ENCODE results near the gene RNF44.

The RNF44 gene

DNA sequence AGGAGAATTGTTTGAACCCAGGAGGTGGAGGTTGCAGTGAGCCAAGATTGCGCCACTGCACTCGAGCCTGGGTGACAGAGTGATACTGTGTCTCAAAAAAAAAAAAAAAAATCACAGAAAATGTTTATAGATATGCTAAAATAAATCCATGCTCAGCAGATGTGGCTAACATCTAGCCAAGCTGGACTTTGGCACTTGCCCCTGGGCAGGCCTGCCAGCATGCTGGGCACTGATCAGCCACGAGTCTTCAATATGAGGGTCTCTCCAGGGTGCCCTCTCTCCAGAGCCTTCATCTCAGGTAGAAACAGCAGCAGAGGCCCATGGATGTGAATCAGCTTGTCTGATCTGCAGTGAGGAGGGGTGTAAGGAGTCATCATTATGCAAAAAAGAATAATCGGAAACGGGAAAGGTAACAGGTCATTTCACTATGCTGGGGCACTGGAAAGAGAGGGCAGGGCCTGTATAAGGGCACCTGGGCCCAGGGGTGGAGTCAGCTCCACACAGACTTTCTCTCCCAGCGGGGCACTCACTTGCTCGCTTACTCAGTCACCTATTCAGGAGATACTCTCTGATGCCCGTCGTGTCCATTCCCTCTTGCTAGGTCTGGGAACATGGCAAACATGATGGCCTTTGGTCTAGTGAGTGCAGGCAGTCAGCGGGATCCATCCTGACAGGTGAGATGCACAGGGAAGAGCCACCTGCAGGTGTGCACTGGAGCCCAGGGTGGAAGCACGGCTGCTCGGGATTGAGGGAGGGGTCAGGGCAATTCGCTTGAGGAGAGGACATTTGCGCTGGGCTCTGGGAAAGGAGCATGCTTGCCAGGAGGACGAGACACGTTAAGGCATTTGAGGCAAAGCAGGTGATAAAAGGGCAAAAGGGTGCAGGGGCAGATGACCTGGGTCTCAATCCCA, 17.1 kb downstream of the RNF44 start:
- no peak overlapping the region for H3K27ac Mint-ChIP-seq
- no peaks in the 10 kb centered on the region for H3K9me3 Mint-ChIP-seq
- H3K4me1 Mint-ChIP-seq, result peaks cover 7% of the 10 kb centered on the region
- H3K27me3 Mint-ChIP-seq (ENCODE audit: low read depth, poor library complexity), result peaks cover 4% of the 10 kb centered on the region
- DNase-seq, result no peak
- H3K36me3 Mint-ChIP-seq (ENCODE audit: low read depth), result peaks cover 2% of the 10 kb centered on the region
- TF ChIP-seq, protein P1, sequence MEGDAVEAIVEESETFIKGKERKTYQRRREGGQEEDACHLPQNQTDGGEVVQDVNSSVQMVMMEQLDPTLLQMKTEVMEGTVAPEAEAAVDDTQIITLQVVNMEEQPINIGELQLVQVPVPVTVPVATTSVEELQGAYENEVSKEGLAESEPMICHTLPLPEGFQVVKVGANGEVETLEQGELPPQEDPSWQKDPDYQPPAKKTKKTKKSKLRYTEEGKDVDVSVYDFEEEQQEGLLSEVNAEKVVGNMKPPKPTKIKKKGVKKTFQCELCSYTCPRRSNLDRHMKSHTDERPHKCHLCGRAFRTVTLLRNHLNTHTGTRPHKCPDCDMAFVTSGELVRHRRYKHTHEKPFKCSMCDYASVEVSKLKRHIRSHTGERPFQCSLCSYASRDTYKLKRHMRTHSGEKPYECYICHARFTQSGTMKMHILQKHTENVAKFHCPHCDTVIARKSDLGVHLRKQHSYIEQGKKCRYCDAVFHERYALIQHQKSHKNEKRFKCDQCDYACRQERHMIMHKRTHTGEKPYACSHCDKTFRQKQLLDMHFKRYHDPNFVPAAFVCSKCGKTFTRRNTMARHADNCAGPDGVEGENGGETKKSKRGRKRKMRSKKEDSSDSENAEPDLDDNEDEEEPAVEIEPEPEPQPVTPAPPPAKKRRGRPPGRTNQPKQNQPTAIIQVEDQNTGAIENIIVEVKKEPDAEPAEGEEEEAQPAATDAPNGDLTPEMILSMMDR (IDR thresholded peaks at IDR 0.05), result no peak
- no peak overlapping the region for H3K4me3 Mint-ChIP-seq

DNA sequence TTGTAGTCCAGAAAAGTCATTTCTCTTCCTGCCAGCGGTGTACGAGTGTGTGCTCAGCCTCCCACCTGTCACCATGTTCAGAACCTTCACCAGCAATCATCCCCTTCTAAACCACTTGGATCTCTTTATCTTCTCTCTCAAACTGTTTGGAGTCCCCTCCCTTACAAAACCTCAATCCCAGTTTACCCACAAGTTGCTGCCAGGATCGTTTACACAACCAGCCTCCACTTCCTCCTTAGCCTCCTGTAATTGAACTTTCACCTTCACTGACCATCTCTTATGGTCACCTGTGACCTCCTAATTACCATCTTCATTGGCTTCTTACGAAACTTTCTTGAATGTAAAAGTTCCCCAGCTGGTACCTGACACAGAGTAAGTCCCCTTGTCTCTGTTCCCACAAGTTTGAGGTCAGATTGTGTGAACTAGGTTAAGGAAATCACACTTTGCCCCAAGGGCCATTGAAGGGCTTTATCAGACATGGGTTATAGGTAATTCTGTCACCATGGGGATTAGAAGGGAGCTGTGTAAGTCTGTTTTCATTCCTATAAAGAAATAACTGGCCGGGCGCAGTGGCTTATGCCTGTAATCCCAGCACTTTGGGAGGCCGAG, 20.0 kb downstream of the RNF44 start:
- H3K36me3 Mint-ChIP-seq (ENCODE audit: low read depth), result no peaks in the 10 kb centered on the region
- peaks cover 3% of the 10 kb centered on the region for H3K27me3 Mint-ChIP-seq (ENCODE audit: low read depth, poor library complexity)
- no peaks in the 10 kb centered on the region for H3K9me3 Mint-ChIP-seq
- H3K4me1 Mint-ChIP-seq, result peaks cover 12% of the 10 kb centered on the region
- H3K27ac Mint-ChIP-seq, result no peak overlapping the region
- H3K4me3 Mint-ChIP-seq, result no peak overlapping the region
- TF ChIP-seq, protein P1 (IDR thresholded peaks at IDR 0.05), result no peak
- DNase-seq, result no peak

DNA sequence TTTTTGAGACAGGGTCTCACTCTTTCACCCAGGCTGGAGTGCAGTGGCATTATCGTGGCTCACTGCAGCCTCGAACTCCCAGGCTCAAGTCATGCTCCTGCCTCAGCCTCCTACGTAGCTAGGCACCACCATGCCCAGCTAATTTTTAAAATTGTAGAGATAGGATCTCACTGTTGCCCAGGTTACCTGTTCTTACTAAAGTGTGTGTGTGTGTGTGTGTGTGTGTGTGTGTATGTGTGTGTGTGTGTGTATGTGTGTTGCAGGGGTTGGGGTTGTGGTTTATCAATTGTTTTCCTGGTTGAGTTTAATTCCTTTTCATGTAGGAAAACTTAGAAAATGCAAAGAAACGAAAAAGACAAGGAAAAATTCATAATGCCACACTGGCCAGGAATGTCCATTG, 21.8 kb downstream of the RNF44 start:
- H3K4me3 Mint-ChIP-seq, result no peak overlapping the region
- DNase-seq, result no peak
- no peaks in the 10 kb centered on the region for H3K9me3 Mint-ChIP-seq
- H3K27me3 Mint-ChIP-seq (ENCODE audit: low read depth, poor library complexity), result peaks cover 3% of the 10 kb centered on the region
- TF ChIP-seq, protein P1 (IDR thresholded peaks at IDR 0.05), result no peak
- peaks cover 12% of the 10 kb centered on the region for H3K4me1 Mint-ChIP-seq
- H3K36me3 Mint-ChIP-seq (ENCODE audit: low read depth), result no peaks in the 10 kb centered on the region
- H3K27ac Mint-ChIP-seq, result no peak overlapping the region

DNA sequence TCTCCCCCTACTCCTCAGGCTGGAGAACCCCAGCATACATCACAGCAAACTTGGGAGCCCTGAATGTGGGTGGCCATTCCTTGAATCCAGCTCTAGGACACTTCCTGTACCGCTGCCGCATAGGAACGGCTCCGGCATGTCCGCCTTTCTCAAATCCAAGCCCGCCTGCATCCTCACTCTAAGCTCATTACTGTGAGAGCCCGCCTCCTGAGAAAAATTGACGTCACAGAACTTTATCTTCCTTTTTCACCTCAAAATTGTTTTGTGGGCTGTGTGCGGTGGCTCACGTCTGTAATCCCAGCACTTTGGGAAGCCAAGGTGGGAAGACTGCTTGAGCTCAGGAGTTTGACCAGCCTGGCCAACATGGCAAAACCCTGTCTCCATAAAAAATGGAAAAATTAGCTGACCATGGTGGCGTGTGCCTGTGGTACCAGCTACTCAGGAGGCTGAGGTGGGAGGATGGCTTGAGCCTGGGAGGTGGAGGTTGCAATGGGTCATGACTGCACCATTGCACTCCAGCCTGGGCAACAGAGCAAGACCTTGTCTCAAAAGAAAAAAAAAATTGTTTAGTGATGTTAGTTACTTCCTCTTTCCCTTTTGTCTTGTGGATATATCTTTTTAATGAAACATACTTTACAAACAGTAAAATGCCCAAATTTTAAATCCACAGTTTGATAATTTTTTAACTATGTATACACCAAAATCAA, 22.8 kb downstream of the RNF44 start:
- H3K4me3 Mint-ChIP-seq, result no peak overlapping the region
- H3K27me3 Mint-ChIP-seq (ENCODE audit: low read depth, poor library complexity), result peaks cover 3% of the 10 kb centered on the region
- DNase-seq, result no peak
- TF ChIP-seq, protein P1 (IDR thresholded peaks at IDR 0.05), result no peak
- H3K9me3 Mint-ChIP-seq, result no peaks in the 10 kb centered on the region
- H3K36me3 Mint-ChIP-seq (ENCODE audit: low read depth), result peaks cover 9% of the 10 kb centered on the region
- peak overlapping the region; percentile 72 for H3K27ac Mint-ChIP-seq
- H3K4me1 Mint-ChIP-seq, result peaks cover 12% of the 10 kb centered on the region

DNA sequence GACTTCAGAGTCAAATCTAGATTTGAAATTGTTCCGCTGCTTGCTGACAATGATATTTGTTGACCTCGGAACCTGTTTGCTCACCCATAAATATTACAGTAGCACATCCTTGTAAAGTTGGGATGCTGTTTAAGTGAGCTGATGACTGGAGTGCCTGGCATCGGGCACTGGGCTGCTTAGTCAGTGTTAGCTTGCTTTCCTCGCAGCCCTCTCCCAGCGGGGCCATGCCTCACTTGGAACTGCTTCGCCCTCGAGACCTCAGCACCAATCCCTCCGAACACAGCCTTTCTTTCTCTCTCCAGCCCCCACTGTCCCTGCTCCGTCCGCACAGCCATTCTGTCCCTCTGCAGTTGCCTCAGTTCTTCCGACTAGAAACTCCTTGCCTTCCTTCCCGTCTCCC, 23.4 kb downstream of the RNF44 start:
- H3K4me3 Mint-ChIP-seq, result no peak overlapping the region
- no peak for DNase-seq

More for the DNA sequence above, 23.4 kb downstream of the RNF44 start:
- TF ChIP-seq, protein P1 (IDR thresholded peaks at IDR 0.05), result no peak
- Mint-ChIP-seq H3K9me3 (no peaks in the 10 kb centered on the region), H3K4me1 (peaks cover 12% of the 10 kb centered on the region), H3K27ac (peak overlapping the region; percentile 72), H3K27me3 (ENCODE audit: low read depth, poor library complexity) (peaks cover 3% of the 10 kb centered on the region), H3K36me3 (ENCODE audit: low read depth) (peaks cover 15% of the 10 kb centered on the region)
